Suprapubic skin (tissue), 3 donors: ENCODE data around the gene C21orf58.

Experiments
- EP300 ChIP-seq: sonication (generic); formaldehyde crosslinking; IDR thresholded peaks from one replicate; pipeline ENCODE4 v1.6.1; 2017; ENCODE audit warnings: antibody characterized with exemption
- POLR2A ChIP-seq, 2 donors: fragments of 450-650 bp; IDR thresholded peaks; one replicate each; pipeline ENCODE4 v1.6.1; 2017; ENCODE audit warnings: antibody characterized with exemption in 2 of 2, mild to moderate bottlenecking in 2 of 2, moderate library complexity in 2 of 2
- TF ChIP-seq, protein P1 (sequence below), 2 donors: fragments of 200-600 bp in 1 of 2; fragments of 450-650 bp in 1 of 2; sonication (generic) in 1 of 2; IDR thresholded peaks; one replicate each; pipeline ENCODE4 v1.5.1; 2016 to 2019; ENCODE audit warnings: antibody characterized with exemption in 2 of 2, mild to moderate bottlenecking in 1 of 2, moderate library complexity in 1 of 2

DNA sequence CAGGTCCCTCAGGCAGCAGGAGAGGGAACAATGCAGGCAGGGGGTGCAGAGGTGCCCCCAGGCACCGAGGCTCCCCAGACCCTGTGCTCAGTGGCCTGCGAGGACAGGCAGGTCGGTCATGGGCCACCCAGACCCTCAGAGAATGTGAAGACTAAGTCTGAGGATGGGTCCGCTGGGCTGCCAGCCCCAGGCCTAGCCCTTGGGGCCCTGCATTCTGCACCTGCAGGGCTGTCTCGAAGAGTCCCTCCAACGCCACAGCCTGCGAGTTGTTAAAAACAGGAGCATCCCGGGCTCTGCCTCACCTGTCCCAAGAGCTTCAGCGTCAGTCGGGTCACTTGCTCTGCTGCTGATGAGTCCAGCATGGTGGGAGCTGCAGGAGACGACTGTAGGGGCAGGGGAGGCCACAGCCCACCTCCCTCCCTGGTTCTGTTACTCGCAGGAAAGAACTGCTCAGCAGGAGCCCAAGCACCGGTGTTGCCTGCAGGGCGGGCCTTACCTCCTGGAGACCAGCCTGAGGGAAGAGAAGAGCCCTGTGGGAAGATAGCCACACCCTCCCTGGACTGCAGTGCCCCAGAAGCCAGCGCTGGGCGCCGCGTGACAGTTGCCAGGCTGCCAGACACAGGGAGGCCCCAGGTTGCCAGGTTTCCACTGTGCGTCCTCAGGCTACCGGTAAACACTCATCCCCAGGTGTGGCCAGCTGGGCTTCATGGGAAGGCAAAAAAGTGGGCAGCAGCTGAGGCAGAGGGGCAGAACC, 5.8 kb downstream of the C21orf58 start:
- TF ChIP-seq, protein P1, sequence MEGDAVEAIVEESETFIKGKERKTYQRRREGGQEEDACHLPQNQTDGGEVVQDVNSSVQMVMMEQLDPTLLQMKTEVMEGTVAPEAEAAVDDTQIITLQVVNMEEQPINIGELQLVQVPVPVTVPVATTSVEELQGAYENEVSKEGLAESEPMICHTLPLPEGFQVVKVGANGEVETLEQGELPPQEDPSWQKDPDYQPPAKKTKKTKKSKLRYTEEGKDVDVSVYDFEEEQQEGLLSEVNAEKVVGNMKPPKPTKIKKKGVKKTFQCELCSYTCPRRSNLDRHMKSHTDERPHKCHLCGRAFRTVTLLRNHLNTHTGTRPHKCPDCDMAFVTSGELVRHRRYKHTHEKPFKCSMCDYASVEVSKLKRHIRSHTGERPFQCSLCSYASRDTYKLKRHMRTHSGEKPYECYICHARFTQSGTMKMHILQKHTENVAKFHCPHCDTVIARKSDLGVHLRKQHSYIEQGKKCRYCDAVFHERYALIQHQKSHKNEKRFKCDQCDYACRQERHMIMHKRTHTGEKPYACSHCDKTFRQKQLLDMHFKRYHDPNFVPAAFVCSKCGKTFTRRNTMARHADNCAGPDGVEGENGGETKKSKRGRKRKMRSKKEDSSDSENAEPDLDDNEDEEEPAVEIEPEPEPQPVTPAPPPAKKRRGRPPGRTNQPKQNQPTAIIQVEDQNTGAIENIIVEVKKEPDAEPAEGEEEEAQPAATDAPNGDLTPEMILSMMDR (IDR thresholded peaks at IDR 0.05): no peak
- no peak for TF ChIP-seq POLR2A (IDR thresholded peaks at IDR 0.05)
- TF ChIP-seq EP300: no peak
